ENCODE measurements around the gene EYS.

EYS gene

DNA sequence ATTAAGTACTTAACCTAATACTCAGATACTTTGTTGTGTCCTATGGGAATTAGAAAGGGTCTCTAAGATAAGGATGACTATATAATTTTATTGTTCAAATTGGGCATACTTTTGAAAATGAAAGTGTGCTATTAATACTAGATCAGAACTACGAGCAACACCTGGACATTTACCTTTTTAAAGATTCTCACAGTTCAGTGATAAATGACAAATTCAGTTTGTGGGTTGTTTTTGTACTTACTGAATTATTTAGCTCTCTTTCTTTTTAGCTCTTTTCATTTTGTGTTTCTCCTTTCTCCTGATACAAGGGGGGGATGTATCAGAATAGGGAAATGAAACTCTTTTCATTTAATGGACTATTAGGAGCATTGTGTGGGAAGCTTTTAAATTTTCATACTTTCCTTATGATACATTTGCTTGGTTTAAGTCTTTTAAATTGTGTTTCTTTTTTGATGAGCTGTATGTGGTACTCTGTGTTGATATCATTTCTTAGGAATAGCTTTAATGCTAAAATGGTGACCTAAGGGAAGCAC, 2023.9 kb downstream of the EYS start:
- ATAC-seq: no peak

DNA sequence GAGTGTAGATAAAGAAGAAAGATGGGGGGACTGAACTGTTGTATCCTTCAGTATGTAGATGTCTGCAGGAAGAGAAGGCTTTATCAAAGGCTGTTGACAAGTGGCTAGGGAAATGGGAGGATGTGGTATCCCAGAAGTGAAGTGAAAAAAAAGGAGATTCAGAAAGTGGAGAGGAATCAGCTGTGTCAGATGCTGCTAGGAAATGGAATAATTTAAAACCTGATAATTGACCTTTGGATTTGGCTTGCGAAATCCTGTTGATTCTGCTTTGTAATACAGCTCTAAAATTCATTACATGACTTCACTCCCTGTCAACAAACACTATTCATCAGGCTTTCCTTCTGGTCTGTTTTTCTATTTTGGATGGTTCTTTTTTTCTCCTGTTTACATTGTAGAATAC, 2029.7 kb downstream of the EYS start:
- ATAC-seq: no peak

DNA sequence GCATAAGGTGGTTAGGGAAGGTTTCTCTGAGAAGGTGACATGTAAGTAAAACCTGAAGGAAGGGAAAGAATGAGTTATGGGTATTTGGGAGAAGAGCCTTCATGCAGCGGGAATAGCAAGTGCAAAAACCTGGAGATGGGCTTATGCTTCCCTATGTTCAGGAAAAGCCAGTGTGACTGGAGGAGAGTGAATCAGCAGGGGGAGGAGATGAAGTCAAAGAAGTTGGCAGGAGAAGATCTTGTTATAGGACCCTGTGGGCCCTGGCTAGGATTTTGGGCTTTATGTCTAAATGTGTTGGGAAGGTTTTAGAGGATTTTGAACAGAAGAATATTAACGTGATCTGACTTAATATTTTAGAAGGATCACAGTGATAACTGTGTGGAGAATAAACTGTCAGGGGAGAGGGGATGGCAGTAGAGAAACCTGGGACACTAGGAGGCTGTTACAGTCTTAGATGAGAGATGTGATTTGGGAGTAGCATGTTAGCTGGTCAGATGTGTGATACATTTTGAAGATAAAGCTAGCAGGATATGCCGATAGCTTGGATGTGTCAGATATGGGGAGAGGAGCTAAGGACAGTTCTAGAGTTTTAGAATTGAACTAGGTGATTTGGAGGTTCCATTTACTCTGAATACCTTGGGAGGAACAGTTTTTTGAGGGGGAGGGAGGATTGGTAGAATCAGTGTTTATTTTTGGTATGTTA, 2030.5 kb downstream of the EYS start:
- no peak for ATAC-seq

DNA sequence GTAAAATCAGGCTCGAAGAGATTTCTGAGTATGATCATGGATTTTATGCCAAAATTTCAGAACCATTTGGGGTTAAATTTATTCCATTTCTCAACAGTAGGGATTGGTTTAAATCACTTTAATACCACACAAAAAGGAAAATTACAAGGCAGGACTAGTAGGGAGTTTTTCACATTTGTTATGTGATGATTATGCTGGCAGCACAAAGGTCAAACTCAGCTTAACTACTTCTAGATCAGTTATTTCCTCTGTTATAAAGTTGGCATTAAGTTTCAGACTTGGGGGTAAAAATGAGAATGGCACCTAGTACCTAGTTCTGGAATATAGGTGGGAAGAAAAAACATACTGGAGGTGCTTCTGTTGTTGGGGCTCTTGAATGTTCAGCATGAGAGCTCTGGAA, 2031.9 kb downstream of the EYS start:
- ATAC-seq: no peak

DNA sequence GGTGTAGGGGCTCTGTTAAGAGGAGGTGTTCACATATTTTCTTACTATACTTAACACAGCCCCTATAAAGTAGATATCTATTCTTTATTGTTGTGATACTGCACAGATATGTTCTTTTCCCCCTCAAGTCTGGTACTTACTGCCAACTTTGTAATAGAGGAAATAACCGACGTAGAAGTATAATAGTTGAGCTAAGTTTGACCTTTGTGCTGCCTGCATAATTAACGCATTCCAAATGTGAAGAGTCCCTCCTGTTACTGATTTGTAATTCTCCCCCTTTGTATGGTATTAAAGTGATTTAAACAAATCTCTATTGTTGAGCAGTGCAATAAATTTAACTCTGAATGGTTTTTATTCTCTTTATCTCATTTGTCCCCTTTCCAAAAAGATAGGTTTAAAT, 2032.4 kb downstream of the EYS start:
- ATAC-seq: no peak

DNA sequence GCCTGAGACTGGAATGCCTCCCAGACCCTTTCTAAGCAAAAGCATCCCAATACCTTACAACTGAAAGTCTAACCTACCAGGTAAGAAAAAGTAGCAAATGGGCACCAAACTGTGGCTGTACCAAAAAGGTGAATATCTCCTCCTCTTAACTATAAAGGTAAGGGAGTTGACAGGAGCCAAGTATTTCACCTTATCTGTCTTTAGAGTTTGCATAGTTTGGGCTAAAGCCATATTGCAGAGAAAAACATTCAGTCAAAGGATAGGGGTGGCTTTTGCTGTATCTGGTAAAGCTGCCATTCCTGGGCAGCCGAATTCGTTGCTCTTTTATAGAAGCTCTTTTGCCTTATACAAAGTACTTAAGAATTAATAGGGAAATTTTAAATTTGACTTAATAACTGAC, 2033.3 kb downstream of the EYS start:
- no peak for ATAC-seq

DNA sequence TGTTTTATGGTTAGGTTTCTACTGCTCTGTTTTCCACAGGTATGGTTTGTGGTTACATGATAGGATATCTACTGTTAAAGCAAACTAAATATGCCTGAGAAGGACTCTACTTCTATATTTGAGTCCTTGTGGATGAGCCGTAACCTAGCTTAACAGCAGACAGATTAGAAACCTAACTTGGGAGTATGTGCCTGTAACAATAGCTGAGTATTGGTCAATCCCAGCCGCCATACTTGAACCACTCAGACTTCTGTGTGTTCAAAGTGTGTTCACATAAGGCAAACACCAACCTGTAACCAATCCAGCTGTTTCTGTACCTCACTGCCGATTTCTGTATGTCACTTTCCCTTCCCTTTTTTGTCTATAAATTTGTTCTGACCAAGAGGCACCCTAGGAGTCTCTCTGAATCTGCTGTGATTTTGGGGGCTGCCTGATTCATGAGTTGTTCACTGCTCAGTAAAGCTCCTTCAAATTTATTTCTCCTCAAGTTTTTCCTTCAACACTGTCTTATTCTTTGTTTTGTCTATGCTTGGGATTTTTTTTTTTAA, 2034.4 kb downstream of the EYS start:
- no peak for ATAC-seq

DNA sequence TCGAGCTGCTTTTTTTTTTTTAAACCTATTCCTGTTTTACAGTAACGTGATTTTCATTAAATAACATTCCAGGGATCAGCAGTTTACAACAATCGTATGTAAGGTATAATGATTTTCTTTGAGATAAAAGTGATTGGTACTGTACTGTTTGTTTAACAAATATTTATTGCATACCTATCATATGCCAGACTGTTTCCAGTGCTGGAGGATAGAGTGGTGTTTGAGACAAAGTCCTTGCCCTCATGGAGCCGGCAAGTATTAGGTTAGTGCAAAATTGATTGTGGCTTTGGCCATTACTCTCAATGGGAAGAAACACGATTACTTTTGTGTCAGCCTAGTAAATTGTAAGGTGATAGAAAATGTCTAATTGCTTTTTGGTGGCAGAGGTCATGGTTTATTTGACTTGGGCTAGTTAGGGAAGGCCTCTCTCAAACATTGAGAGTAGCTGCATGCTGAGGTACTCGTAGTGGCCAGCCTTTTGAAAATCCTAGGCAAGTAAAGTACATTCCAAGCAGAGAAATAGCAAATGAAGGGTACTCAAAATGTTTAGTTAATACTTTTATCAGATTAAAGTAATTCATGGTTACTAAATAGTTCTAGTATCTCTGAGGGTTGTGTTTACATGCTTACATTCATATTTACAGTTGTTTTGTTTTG, 2035.8 kb downstream of the EYS start:
- ATAC-seq: no peak
